A673 (cell line): ENCODE data around the gene MAGI1.

ENCODE experiments used
- CTCF ChIP-seq: fragments of 300-800, 200-600 bp; sonication (generic); conservative IDR thresholded peaks from 2 replicates; pipeline ENCODE4 v1.5.1; 2017; ENCODE audit warnings: low read depth, mild to moderate bottlenecking, antibody characterized with exemption, low read length, moderate library complexity, mixed read lengths
- EZH2 ChIP-seq: fragments of 200-600 bp; sonication (generic); IDR thresholded peaks from 2 replicates; pipeline ENCODE4 v1.6.1; 2017; ENCODE audit warnings: borderline replicate concordance, low read depth, mild to moderate bottlenecking, mixed read lengths, antibody characterized with exemption, low read length; ENCODE audit not compliant: poor library complexity, severe bottlenecking

GRCh38 chr3:65928110-65928509, 110.6 kb downstream of the MAGI1 start:
- TF ChIP-seq CTCF (no peak), EZH2 (no peak)
